Upper lobe of left lung (tissue), 4 donors: ENCODE measurements around the gene IFI27L2.

Source experiments
- CTCF ChIP-seq, 6 experiments: fragments of 450-650 bp in 4 of 6; fragments of 200-600 bp in 2 of 6; sonication (generic) in 2 of 6; IDR thresholded peaks; one replicate each; pipeline ENCODE4 v1.5.1; 2016 to 2019; ENCODE audit warnings: antibody characterized with exemption in 6 of 6
- POLR2A ChIP-seq, 4 donors: fragments of 450-650 bp; IDR thresholded peaks; one replicate each; pipeline ENCODE4 v1.5.1; 2016 to 2017; ENCODE audit warnings: antibody characterized with exemption in 4 of 4, mild to moderate bottlenecking in 2 of 4

DNA sequence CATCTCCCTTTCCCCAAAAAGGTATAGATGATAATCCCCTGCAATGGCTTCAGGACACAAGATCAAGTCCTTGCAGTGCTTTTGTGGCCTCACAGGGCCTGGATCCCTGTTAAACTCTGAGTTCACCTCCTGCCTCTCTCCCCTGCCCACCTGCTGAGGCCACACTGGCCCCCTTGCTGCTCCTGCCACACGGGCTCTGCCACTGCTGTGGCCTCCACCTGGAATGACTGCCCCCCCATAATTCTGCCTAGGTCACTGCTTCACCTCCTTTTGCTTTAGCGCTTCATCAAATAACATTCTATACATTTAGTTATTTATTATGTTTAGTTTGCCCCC, 19.5 kb downstream of the IFI27L2 start:
- TF ChIP-seq CTCF (IDR thresholded peaks at IDR 0.05) (no peak), POLR2A (IDR thresholded peaks at IDR 0.05) (no peak)
